GM18951 (cell line): ENCODE measurements around the gene CCDC148.

Source experiments
- POLR2A ChIP-seq: IDR thresholded peaks from 4 replicates; pipeline ENCODE4 v1.6.1; 2011; ENCODE audit warnings: mild to moderate bottlenecking; ENCODE audit not compliant: insufficient read length, insufficient read depth; ENCODE audit errors: extremely low read depth
- in situ Hi-C: fragments of 300-500 bp; cut with MboI; formaldehyde crosslinking; loops from one replicate; pipeline ENCODE4 v1.12.0; 2022; ENCODE audit warnings: low sequenced_read_pairs, mixed read lengths, inconsistent platforms; ENCODE audit not compliant: unreplicated experiment

Gene CCDC148

GRCh38 chr2:158142165-158142564 lies 314.4 kb downstream of the CCDC148 start:
- in situ Hi-C loops: no loop called here
- TF ChIP-seq POLR2A: no peak

- no peak for TF ChIP-seq POLR2A
- in situ Hi-C loops: no loop called here
Measured at GRCh38 chr2:158140201-158140600, 316.4 kb downstream of the CCDC148 start.

- in situ Hi-C loops: no loop called here
- TF ChIP-seq POLR2A: no peak
Measured at GRCh38 chr2:158138255-158138654, 318.3 kb downstream of the CCDC148 start.

- in situ Hi-C loops: no loop called here
- TF ChIP-seq POLR2A: no peak
Measured at GRCh38 chr2:158135096-158135495, 321.5 kb downstream of the CCDC148 start.

- no peak for TF ChIP-seq POLR2A
- in situ Hi-C loops: no loop called here
Measured at GRCh38 chr2:158134655-158135054, 321.9 kb downstream of the CCDC148 start.

- in situ Hi-C loops: no loop called here
- no peak for TF ChIP-seq POLR2A
Measured at GRCh38 chr2:158134055-158134454, 322.5 kb downstream of the CCDC148 start.

- in situ Hi-C loops: no loop called here
- no peak for TF ChIP-seq POLR2A
Measured at GRCh38 chr2:158131919-158132566, 324.5 kb downstream of the CCDC148 start.

GRCh38 chr2:158131483-158131912 lies 325.1 kb downstream of the CCDC148 start:
- no peak for TF ChIP-seq POLR2A
- in situ Hi-C loops: no loop called here

GRCh38 chr2:158130832-158131473 lies 325.6 kb downstream of the CCDC148 start:
- in situ Hi-C loops: no loop called here
- no peak for TF ChIP-seq POLR2A

GRCh38 chr2:158129037-158129436 lies 327.5 kb downstream of the CCDC148 start:
- in situ Hi-C loops: no loop called here
- no peak for TF ChIP-seq POLR2A

GRCh38 chr2:158128168-158128973 lies 328.2 kb downstream of the CCDC148 start:
- in situ Hi-C loops: no loop called here
- no peak for TF ChIP-seq POLR2A

GRCh38 chr2:158127380-158127804 lies 329.2 kb downstream of the CCDC148 start:
- no peak for TF ChIP-seq POLR2A
- in situ Hi-C loops: no loop called here

- TF ChIP-seq POLR2A: no peak
- in situ Hi-C loops: no loop called here
Measured at GRCh38 chr2:158125756-158126498, 330.6 kb downstream of the CCDC148 start.

GRCh38 chr2:158124896-158125295 lies 331.7 kb downstream of the CCDC148 start:
- in situ Hi-C loops: no loop called here
- TF ChIP-seq POLR2A: no peak
